ENCODE results near the gene POC1A. TPM values are rescaled to one million over a fixed set of nuclear protein-coding genes. Genes with fewer than 3 reads are reported as not detected.

The POC1A gene
- total RNA-seq, 1 experiment from 2014 or later = 29.0 TPM

DNA sequence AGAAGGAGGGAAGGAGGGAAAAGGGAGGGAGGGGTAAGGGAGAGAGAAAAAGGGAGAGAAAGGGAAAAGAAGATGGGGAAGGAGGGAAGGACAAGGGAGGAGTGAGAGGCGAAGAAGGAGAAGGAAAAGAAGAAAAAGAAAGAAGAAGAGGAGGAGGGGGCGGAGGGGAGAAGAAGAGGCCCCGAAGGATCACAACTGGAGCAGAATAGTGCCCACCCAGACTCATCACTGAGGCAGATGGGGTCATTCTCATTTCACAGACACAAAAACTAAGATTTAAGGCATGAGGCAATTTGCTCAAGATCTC, 41.0 kb upstream of the POC1A start:
- Histone ChIP-seq H3K56ac (ENCODE audit: insufficient read length, low read depth, low read length) (no peak overlapping the region), H4K91ac (ENCODE audit: insufficient read length, low read depth, low read length) (no peak overlapping the region), H3K79me2 (ENCODE audit: insufficient read depth, low read length) (no peaks in the 10 kb centered on the region), H3T11ph (ENCODE audit: low read length) (no peak overlapping the region), H3K18ac (ENCODE audit: insufficient read length, low read depth, low read length) (no peak overlapping the region), H3K4ac (ENCODE audit: low read depth, low read length) (no peak overlapping the region), H2AFZ (ENCODE audit: low read length) (no peak overlapping the region), H2BK15ac (ENCODE audit: low read depth, low read length) (no peak overlapping the region), H3K14ac (ENCODE audit: insufficient read depth, low read length) (no peak overlapping the region), H2BK12ac (ENCODE audit: insufficient read length, low read depth, low read length) (no peak overlapping the region), H3K23ac (ENCODE audit: insufficient read length, low read depth, low read length) (no peak overlapping the region), H3K4me2 (ENCODE audit: insufficient read depth, insufficient read length, low read length) (no peak overlapping the region), H3K79me1 (ENCODE audit: insufficient read depth, low read depth, low read length, poor library complexity, severe bottlenecking) (no peaks in the 10 kb centered on the region), H3K9me3 (ENCODE audit: control insufficient read depth, low read depth, low read length) (no peaks in the 10 kb centered on the region), H3K23me2 (ENCODE audit: insufficient read length, low read depth, low read length, poor library complexity, severe bottlenecking) (peaks cover 7% of the 10 kb centered on the region), H3K9ac (ENCODE audit: extremely low read depth, insufficient read length, low read length) (no peak overlapping the region), H2AK5ac (ENCODE audit: insufficient read length, low read length) (no peak overlapping the region), H2BK20ac (ENCODE audit: low read depth, low read length, poor library complexity, severe bottlenecking) (no peak overlapping the region), H3K4me1 (ENCODE audit: insufficient read depth, low read length) (no peaks in the 10 kb centered on the region), H3K27ac (ENCODE audit: insufficient read length, low read depth, low read length) (no peak overlapping the region), H4K8ac (replicated peaks; ENCODE audit: insufficient read length, low read depth, low read length) (no peak overlapping the region), H4K5ac (ENCODE audit: insufficient read length, low read depth, low read length) (no peak overlapping the region), H4K20me1 (ENCODE audit: control insufficient read depth, insufficient read depth, insufficient read length) (no peaks in the 10 kb centered on the region), H3K27me3 (ENCODE audit: insufficient read depth, low read length) (no peaks in the 10 kb centered on the region; the same call in 1 of the 2 replicates), H2BK120ac (ENCODE audit: low read depth, low read length, poor library complexity, severe bottlenecking) (no peak overlapping the region), H2BK5ac (ENCODE audit: insufficient read length, low read length) (no peak overlapping the region)
- no peak overlapping the region for H3K27ac Mint-ChIP-seq
- no peak for DNase-seq
- no CpG with 5 or more reads among the region's 3 CpGs for WGBS (ENCODE audit: extremely low coverage, insufficient read length, low lambda C conversion rate)
- TF ChIP-seq, protein P1, sequence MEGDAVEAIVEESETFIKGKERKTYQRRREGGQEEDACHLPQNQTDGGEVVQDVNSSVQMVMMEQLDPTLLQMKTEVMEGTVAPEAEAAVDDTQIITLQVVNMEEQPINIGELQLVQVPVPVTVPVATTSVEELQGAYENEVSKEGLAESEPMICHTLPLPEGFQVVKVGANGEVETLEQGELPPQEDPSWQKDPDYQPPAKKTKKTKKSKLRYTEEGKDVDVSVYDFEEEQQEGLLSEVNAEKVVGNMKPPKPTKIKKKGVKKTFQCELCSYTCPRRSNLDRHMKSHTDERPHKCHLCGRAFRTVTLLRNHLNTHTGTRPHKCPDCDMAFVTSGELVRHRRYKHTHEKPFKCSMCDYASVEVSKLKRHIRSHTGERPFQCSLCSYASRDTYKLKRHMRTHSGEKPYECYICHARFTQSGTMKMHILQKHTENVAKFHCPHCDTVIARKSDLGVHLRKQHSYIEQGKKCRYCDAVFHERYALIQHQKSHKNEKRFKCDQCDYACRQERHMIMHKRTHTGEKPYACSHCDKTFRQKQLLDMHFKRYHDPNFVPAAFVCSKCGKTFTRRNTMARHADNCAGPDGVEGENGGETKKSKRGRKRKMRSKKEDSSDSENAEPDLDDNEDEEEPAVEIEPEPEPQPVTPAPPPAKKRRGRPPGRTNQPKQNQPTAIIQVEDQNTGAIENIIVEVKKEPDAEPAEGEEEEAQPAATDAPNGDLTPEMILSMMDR (conservative IDR thresholded peaks at IDR 0.05) = no peak
- peaks cover 19 to 26% of the 10 kb centered on the region in 2 experiments for H3K4me1 Mint-ChIP-seq
- H3K27me3 Mint-ChIP-seq (ENCODE audit: low read depth) = peaks cover 12% of the 10 kb centered on the region
- peaks cover 5 to 14% (median 8%) of the 10 kb centered on the region in 3 experiments; a peak in 6 of 7 replicates for H3K36me3 Mint-ChIP-seq (ENCODE audit: insufficient read depth in 1 of 3, low read depth in 3 of 3)
- H3K9me3 Mint-ChIP-seq = no peaks in the 10 kb centered on the region
- H3K4me3 Mint-ChIP-seq = no peak overlapping the region

Data from H9 (cell line).